Measurements from ENCODE around the gene TENT5C.

The TENT5C gene

GRCh38 chr1:117636637-117637425 lies 31.0 kb downstream of the TENT5C start:
- DNase-seq (ENCODE audit: low spot score): no peak

GRCh38 chr1:117638141-117638540 lies 32.3 kb downstream of the TENT5C start:
- DNase-seq (ENCODE audit: low spot score): no peak

DNA sequence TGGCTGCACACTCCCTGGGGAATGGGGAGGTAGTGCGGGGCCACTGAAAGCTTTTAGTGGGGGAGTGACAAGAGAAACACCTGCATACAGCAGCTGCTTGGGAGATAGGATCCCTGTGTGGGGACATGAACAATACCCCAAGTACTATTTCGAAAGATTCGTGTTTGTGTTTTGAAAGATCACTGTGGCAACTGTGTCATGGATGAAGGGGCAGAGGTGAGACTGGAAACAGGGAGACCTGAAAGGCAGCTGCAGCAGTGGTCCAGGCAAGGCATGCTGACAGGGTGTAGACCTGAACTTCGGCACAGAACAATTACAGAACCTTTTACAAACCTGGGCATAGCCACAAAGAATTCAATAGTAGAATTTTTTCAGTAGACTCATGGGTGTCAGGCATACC lies 32.9 kb downstream of the TENT5C start:
- peak; percentile 28 for DNase-seq (ENCODE audit: low spot score)

GRCh38 chr1:117639741-117640140 lies 33.9 kb downstream of the TENT5C start:
- DNase-seq (ENCODE audit: low spot score): peak; percentile 36

DNA sequence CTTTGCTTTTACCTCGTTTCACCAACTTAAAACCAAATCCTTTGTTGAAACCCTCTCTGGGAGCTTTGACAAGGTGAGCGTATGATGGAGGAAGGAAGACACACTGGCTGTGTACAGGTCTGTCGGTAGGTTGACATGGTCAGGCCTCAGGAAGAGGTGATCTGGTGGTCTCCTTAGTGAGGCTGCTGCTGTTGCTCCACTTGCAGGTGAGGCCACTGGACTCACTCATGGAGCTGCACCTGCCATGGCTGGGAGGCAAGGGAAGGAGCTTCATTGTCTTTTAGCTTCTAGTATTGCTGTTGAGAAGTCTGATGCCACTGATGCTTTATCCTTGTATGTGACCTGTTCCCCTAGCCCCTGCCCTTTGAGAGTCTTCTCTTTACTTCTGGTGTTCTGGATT lies 35.7 kb downstream of the TENT5C start:
- peak; percentile 9 for DNase-seq (ENCODE audit: low spot score)

- DNase-seq (ENCODE audit: low spot score): no peak
Measured at GRCh38 chr1:117642963-117643362, 37.1 kb downstream of the TENT5C start.

DNA sequence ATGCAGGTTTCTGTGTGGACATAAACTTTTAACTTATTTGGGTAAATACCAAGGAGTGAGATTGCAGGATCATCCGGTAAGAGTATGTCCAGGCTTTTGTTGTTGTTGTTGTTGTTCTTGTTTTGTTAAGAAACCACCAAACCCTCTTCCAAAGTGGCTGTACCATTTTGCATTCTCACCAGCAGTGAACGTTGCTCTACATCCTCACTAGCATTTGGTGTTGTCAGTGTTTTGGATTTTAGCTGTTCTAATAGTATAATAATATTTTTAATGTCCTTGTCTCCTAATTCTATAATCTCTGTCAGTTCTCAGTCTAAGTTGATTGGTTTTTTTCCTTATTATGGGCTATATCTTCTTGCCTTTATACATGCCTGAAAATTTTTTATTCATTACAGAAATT lies 37.8 kb downstream of the TENT5C start:
- DNase-seq (ENCODE audit: low spot score): no peak

DNA sequence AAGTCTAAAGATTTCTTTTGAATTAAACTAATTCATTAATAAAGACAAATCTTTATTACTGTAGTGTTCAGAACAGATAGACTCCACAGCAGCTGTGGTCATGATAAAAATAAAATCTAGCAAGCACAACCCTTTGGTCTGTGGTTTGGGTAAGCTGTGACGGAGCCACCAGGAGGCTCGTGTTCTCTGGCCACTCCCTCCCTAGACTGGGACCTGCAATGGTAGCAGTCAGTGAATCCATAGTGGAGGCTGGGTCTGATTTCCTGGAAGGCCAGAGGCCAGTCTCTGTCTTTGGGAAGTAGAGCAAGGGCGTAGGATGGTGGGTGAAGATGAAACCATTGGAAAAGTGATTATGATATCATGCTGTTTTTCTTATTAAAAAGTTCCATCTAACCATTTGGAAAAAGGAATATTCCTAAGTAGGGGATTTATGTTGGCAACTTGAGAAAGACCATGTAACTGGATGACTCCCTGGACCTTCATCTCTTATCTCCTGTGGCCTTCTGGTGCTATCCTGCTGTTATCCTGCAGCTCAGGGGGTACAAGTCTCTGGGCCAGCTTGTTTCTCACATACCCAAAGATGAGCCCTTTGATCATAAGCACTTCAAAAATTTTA lies 39.0 kb downstream of the TENT5C start:
- DNase-seq (ENCODE audit: low spot score): no peak

- DNase-seq (ENCODE audit: low spot score): no peak
Measured at GRCh38 chr1:117645343-117645742, 39.5 kb downstream of the TENT5C start.

GRCh38 chr1:117646007-117646811 lies 40.4 kb downstream of the TENT5C start:
- DNase-seq (ENCODE audit: low spot score): no peak

- no peak for DNase-seq (ENCODE audit: low spot score)
Measured at GRCh38 chr1:117646956-117647355, 41.1 kb downstream of the TENT5C start.

DNA sequence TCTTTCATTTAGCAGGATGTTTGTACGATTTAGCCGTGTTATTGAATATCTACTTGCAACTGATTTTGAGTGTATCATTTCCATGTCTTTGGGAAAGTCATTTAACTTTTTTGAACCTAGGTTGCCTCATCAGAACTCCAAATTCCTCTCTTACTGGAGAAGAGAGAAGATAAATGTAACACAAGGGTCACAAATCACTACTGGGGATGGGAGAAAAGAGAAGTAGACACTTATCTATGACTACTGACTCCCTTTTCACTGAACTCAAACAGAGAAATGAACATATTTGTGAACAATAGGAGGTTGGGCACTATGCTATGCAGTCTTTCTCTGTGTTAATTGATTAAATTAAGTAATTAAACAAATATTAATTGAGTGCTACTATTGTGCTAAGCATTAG lies 42.2 kb downstream of the TENT5C start:
- no peak for DNase-seq (ENCODE audit: low spot score)

GRCh38 chr1:117650840-117651568 lies 45.2 kb downstream of the TENT5C start:
- DNase-seq (ENCODE audit: low spot score): no peak

DNA sequence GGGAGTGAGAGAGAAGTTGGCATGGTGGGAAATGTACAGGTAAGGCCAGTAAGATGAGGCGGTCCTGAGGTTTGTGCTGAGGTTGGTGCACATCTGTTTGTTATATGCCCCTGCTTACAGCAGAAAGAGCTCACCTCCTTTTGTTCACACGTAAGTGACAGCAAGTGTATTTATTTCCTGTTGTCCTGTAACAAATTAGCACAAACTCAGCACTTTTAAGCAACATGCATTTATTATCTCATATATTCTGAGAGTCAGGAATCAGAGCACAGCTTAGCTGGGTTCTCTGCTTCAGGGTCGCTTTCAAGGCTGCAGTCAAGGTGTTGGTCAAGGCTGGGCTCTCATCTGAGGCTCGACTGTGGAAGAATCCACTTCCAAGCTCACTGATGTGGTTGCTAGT lies 45.8 kb downstream of the TENT5C start:
- DNase-seq (ENCODE audit: low spot score): no peak

GRCh38 chr1:117652421-117652820 lies 46.6 kb downstream of the TENT5C start:
- no peak for DNase-seq (ENCODE audit: low spot score)

GRCh38 chr1:117653195-117653594 lies 47.3 kb downstream of the TENT5C start:
- DNase-seq (ENCODE audit: low spot score): no peak

DNA sequence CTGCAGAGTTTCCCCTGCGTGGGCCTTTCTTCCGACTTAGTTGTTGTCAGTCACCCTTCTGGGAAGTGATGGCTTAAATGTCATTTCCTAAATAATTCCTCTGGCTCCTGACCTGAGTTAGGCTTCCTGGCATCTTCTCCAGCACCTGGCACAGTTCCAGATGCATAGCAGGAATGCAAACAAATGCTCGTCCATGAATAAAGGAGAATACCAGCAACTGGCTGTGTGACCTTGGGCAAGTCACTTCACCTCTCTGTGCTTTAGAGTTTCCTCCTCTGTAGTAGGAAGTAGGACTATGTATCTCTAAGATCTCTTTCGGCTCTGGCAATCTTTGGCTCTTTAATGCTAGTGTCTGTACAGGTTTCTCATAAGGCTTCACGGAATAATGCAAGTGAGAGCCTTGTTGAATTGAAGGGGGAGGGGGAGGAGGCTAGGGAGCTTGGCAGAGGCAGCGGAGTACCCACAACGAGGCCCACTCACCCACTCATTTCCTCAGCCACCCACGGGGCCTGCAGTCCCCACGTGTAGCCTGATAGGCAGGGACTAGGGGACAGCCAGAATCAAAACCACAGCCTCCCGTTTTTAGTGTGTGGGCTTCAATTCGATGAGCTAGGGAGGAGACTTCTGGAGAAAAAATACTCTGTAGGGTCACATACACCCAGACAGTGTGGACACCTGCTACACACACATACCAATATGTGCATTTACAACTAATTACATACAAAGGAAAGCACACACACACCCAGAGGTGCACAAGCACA lies 48.1 kb downstream of the TENT5C start:
- DNase-seq (ENCODE audit: low spot score): no peak

DNA sequence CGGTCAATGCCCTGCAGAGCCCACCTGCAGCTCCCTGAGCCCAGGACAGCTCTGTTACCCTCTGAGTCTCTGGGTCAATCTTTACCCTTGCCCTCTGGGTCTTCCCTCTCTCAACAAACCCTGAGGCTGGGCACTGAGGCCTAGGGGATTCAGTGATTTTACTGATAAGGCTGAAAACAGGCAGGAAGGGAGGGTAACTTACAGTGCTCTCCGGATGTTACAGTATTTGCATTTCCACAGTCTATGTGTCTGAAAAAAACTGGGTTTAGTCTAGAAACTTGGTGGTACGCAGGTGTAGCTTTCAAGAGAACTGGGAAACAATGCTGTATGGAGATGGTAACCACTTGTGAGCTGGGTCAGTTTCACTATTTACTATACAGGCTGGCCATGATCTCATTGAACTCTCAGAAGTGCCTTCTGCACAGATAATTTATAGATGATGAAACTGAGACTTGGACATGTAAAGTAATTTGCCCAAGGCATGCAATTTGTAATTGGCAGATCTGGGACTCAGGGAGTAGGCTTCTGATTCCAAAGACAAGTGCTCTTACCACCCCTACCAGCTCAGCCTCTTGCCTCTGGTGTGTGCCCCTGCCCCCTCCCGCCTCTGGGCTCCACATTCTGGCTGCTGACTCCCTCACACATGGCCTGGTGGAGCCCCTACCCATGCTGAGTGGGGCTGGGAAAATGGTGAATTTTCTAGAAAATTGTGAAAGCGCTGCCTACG lies 48.8 kb downstream of the TENT5C start:
- no peak for DNase-seq (ENCODE audit: low spot score)

DNA sequence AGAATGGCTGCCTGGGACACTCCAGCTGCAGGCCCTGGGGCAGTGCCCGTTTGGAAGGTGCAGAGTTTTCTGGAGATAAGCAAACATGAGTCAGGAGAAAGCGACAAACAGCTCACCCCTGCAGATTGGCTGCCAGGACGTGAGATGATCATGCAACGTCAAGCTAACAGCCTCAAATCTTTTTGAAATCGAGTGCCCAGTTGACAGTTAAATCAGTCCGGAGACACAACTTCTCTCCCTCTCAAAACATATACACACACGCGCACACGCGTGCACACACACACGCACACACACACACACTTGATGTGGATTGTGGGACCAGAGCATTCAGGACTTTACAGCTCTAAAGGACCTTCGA lies 49.4 kb downstream of the TENT5C start:
- no peak for DNase-seq (ENCODE audit: low spot score)

DNA sequence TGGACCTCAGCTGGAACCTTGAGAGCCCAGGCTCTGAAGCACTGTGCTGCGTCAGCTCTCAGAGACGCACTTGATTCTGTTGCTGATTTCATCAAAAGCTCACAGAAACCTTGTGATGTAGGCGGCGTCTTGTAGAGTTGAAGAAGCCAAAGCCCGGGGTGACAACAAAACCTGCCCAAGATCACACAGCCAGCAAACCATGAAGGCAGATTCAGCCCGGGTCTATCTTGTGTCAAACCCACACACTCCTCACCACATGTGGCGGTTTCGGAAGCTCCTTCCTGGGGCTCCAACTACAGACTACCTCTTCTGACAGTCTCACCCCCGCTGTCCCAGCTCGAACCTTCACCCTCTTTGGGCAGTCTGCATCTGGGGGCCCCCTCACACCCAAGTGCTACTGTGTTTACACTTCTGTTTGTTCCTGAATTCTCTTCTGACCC lies 50.4 kb downstream of the TENT5C start:
- no peak for DNase-seq (ENCODE audit: low spot score)

GRCh38 chr1:117657031-117657430 lies 51.2 kb downstream of the TENT5C start:
- no peak for DNase-seq (ENCODE audit: low spot score)
